Fibroblast of the aortic adventitia (primary cell): Measurements from ENCODE around the gene SLC25A18. TPM values are rescaled to one million over a fixed set of nuclear protein-coding genes. Genes with fewer than 3 reads are reported as not detected.
A peak's percentile ranks its signal among the peaks of the same experiment; 100 is the strongest.

Source experiments
- DNase-seq: peaks from one replicate; pipeline ENCODE4 v3.0.0-alpha.2; 2010; ENCODE audit warnings: low read depth
- H3K4me3 ChIP-seq: 2 replicates; pipeline ENCODE4 v1.5.1; 2011; ENCODE audit warnings: low read depth, mild to moderate bottlenecking, control low read depth, low read length, moderate library complexity
- CTCF ChIP-seq: IDR thresholded peaks from 2 replicates; pipeline ENCODE4 v1.5.1; 2011; ENCODE audit warnings: mild to moderate bottlenecking, low read length, control low read depth, inconsistent platforms; ENCODE audit not compliant: insufficient read depth
- total RNA-seq: library from RNA; depleted of rRNA; stranded (reverse); fragments of >200 nt; gene quantifications from 2 replicates; pipeline ENCODE4 v1.2.3, GENCODE V29; 2012; ENCODE audit warnings: low replicate concordance

SLC25A18 gene
- total RNA-seq, 1 donor, result not detected

- no peak for TF ChIP-seq CTCF
- H3K4me3 ChIP-seq, result peak overlapping the region; percentile 100
- no peak for DNase-seq
These were observed 64.7 kb downstream of the SLC25A18 start for GRCh38 chr22:17627961-17628405.

GRCh38 chr22:17628406-17629172 is 65.3 kb downstream of the SLC25A18 start, which contains the start of gene ATP6V1E1:
Gene ATP6V1E1, minus strand, starts transcription at chr22:17628749. Its CDS starts 114 bp downstream, at chr22:17628635.
- DNase-seq, result peak; percentile 98
- TF ChIP-seq CTCF, result no peak
- H3K4me3 ChIP-seq, result peak within 1 kb of the TSS; percentile 100

GRCh38 chr22:17629173-17629489 is 65.8 kb downstream of the SLC25A18 start:
- peak overlapping the region; percentile 82 for H3K4me3 ChIP-seq
- no peak for TF ChIP-seq CTCF
- no peak for DNase-seq

GRCh38 chr22:17629641-17630040 is 66.3 kb downstream of the SLC25A18 start:
- no peak for TF ChIP-seq CTCF
- DNase-seq, result no peak
- no peak overlapping the region for H3K4me3 ChIP-seq

- TF ChIP-seq CTCF, result no peak
- DNase-seq, result no peak
- H3K4me3 ChIP-seq, result no peak overlapping the region
These were observed 67.8 kb downstream of the SLC25A18 start for GRCh38 chr22:17631076-17631565.

GRCh38 chr22:17633217-17633997 is 70.1 kb downstream of the SLC25A18 start:
- no peak for TF ChIP-seq CTCF
- DNase-seq, result peak; percentile 95
- H3K4me3 ChIP-seq, result no peak overlapping the region
